HG02610 (cell line): Measurements from ENCODE around the gene SNN.

ENCODE experiments used
- ATAC-seq: cut with Tn5 transposase; IDR thresholded peaks from one replicate; pipeline ENCODE4 v1.9.1; 2021; ENCODE audit warnings: mild to moderate bottlenecking, moderate library complexity; ENCODE audit not compliant: unreplicated experiment

Gene SNN

GRCh38 chr16:11696266-11697012, 28.2 kb downstream of the SNN start:
- ATAC-seq, result no peak

GRCh38 chr16:11697319-11697718, 29.1 kb downstream of the SNN start:
- ATAC-seq, result no peak

GRCh38 chr16:11698271-11698689, 30.0 kb downstream of the SNN start:
- ATAC-seq, result no peak

GRCh38 chr16:11699234-11699894, 31.1 kb downstream of the SNN start:
- no peak for ATAC-seq

GRCh38 chr16:11700264-11701029, 32.2 kb downstream of the SNN start:
- no peak for ATAC-seq

- ATAC-seq, result no peak
Measured at GRCh38 chr16:11705311-11706025, 37.2 kb downstream of the SNN start.

- no peak for ATAC-seq
Measured at GRCh38 chr16:11706180-11706742, 38.0 kb downstream of the SNN start.

GRCh38 chr16:11707679-11708197, 39.5 kb downstream of the SNN start:
- ATAC-seq, result no peak

- ATAC-seq, result no peak
Measured at GRCh38 chr16:11708421-11708820, 40.2 kb downstream of the SNN start.

- ATAC-seq, result no peak
Measured at GRCh38 chr16:11711662-11712061, 43.4 kb downstream of the SNN start.

- no peak for ATAC-seq
Measured at GRCh38 chr16:11712122-11712521, 43.9 kb downstream of the SNN start.

- ATAC-seq, result no peak
Measured at GRCh38 chr16:11715246-11715947, 47.1 kb downstream of the SNN start.

- ATAC-seq, result no peak
Measured at GRCh38 chr16:11716336-11716735, 48.1 kb downstream of the SNN start.

- ATAC-seq, result no peak
Measured at GRCh38 chr16:11717811-11718210, 49.6 kb downstream of the SNN start.

- no peak for ATAC-seq
Measured at GRCh38 chr16:11719171-11719570, 50.9 kb downstream of the SNN start.

GRCh38 chr16:11719762-11720161, 51.5 kb downstream of the SNN start:
- ATAC-seq, result no peak

GRCh38 chr16:11721781-11722467, 53.7 kb downstream of the SNN start:
- no peak for ATAC-seq

GRCh38 chr16:11722468-11722808, 54.2 kb downstream of the SNN start:
- no peak for ATAC-seq

GRCh38 chr16:11725457-11725856, 57.2 kb downstream of the SNN start:
- ATAC-seq, result no peak

GRCh38 chr16:11726008-11726407, 57.8 kb downstream of the SNN start:
- ATAC-seq, result no peak
